Measurements from ENCODE around the gene SLC44A3. TPM values are rescaled to one million over a fixed set of nuclear protein-coding genes. Genes with fewer than 3 reads are reported as not detected.

The SLC44A3 gene
- polyA plus RNA-seq, 1 donor, result 70.5 TPM

- DNase-seq, result no peak
- Histone ChIP-seq H3K27me3 (ENCODE audit: control insufficient read depth, insufficient read depth, low read length) (no peaks in the 10 kb centered on the region), H3K36me3 (ENCODE audit: control insufficient read depth, insufficient read depth, low read length) (peaks cover 26% of the 10 kb centered on the region), H3K9me3 (ENCODE audit: control insufficient read depth, low read depth, low read length) (no peaks in the 10 kb centered on the region), H3K4me1 (ENCODE audit: control insufficient read depth, insufficient read depth, low read length) (no peaks in the 10 kb centered on the region), H3K27ac (ENCODE audit: low read length) (peak overlapping the region; percentile 8), H3K4me3 (ENCODE audit: low read length) (no peak overlapping the region)
- 67% methylated on average over 3 of the region's 6 CpGs for WGBS (ENCODE audit: insufficient coverage, low lambda C conversion rate)
Observed at GRCh38 chr1:94884106-94884505, 63.9 kb downstream of the SLC44A3 start.

GRCh38 chr1:94884507-94884906 lies 64.3 kb downstream of the SLC44A3 start:
- Histone ChIP-seq H3K27ac (ENCODE audit: low read length) (peak overlapping the region; percentile 8), H3K9me3 (ENCODE audit: control insufficient read depth, low read depth, low read length) (no peaks in the 10 kb centered on the region), H3K4me1 (ENCODE audit: control insufficient read depth, insufficient read depth, low read length) (no peaks in the 10 kb centered on the region), H3K36me3 (ENCODE audit: control insufficient read depth, insufficient read depth, low read length) (peaks cover 26% of the 10 kb centered on the region), H3K27me3 (ENCODE audit: control insufficient read depth, insufficient read depth, low read length) (no peaks in the 10 kb centered on the region), H3K4me3 (ENCODE audit: low read length) (no peak overlapping the region)
- no CpG with 5 or more reads among the region's 6 CpGs for WGBS (ENCODE audit: insufficient coverage, low lambda C conversion rate)
- no peak for DNase-seq

GRCh38 chr1:94886361-94886760 lies 66.2 kb downstream of the SLC44A3 start:
- no peaks in the 10 kb centered on the region for H3K4me1 ChIP-seq (ENCODE audit: control insufficient read depth, insufficient read depth, low read length)
- H3K27me3 ChIP-seq (ENCODE audit: control insufficient read depth, insufficient read depth, low read length), result no peaks in the 10 kb centered on the region
- no peaks in the 10 kb centered on the region for H3K9me3 ChIP-seq (ENCODE audit: control insufficient read depth, low read depth, low read length)
- H3K27ac ChIP-seq (ENCODE audit: low read length), result no peak overlapping the region
- no CpG with 5 or more reads among the region's 5 CpGs for WGBS (ENCODE audit: insufficient coverage, low lambda C conversion rate)
- H3K36me3 ChIP-seq (ENCODE audit: control insufficient read depth, insufficient read depth, low read length), result peaks cover 25% of the 10 kb centered on the region
- DNase-seq, result no peak
- H3K4me3 ChIP-seq (ENCODE audit: low read length), result no peak overlapping the region

DNA sequence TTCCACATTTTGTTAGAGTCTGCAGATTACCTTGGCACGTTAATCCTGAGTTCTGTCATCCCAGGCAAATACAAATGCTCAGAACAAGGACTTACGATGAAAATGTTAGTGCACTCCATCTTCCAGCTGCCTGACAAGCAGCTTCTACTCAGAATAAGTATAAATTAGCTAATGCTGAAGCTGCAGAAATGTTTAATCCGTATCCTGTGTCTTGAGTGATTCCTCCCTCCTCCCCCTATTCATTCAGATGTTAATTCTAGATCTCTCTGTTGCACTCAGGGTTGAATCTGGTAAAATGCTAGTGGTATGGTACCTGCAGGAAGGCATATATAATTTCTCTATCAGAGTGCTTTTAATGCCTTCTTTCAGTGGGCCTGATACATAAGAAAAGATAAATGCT lies 66.9 kb downstream of the SLC44A3 start:
- H3K4me1 ChIP-seq (ENCODE audit: control insufficient read depth, insufficient read depth, low read length), result no peaks in the 10 kb centered on the region
- no peaks in the 10 kb centered on the region for H3K27me3 ChIP-seq (ENCODE audit: control insufficient read depth, insufficient read depth, low read length)
- H3K27ac ChIP-seq (ENCODE audit: low read length), result no peak overlapping the region
- WGBS (ENCODE audit: insufficient coverage, low lambda C conversion rate), result 100% methylated on average over 2 of the region's 3 CpGs
- H3K9me3 ChIP-seq (ENCODE audit: control insufficient read depth, low read depth, low read length), result no peaks in the 10 kb centered on the region
- H3K4me3 ChIP-seq (ENCODE audit: low read length), result no peak overlapping the region
- DNase-seq, result no peak
- peaks cover 23% of the 10 kb centered on the region for H3K36me3 ChIP-seq (ENCODE audit: control insufficient read depth, insufficient read depth, low read length)

- Histone ChIP-seq H3K4me3 (ENCODE audit: low read length) (no peak overlapping the region), H3K36me3 (ENCODE audit: control insufficient read depth, insufficient read depth, low read length) (peaks cover 24% of the 10 kb centered on the region), H3K27me3 (ENCODE audit: control insufficient read depth, insufficient read depth, low read length) (no peaks in the 10 kb centered on the region), H3K9me3 (ENCODE audit: control insufficient read depth, low read depth, low read length) (no peaks in the 10 kb centered on the region), H3K27ac (ENCODE audit: low read length) (no peak overlapping the region), H3K4me1 (ENCODE audit: control insufficient read depth, insufficient read depth, low read length) (no peaks in the 10 kb centered on the region)
- WGBS (ENCODE audit: insufficient coverage, low lambda C conversion rate), result 100% methylated on average over 1 of the region's 4 CpGs
- no peak for DNase-seq
Observed at GRCh38 chr1:94887603-94888171, 67.5 kb downstream of the SLC44A3 start.

DNA sequence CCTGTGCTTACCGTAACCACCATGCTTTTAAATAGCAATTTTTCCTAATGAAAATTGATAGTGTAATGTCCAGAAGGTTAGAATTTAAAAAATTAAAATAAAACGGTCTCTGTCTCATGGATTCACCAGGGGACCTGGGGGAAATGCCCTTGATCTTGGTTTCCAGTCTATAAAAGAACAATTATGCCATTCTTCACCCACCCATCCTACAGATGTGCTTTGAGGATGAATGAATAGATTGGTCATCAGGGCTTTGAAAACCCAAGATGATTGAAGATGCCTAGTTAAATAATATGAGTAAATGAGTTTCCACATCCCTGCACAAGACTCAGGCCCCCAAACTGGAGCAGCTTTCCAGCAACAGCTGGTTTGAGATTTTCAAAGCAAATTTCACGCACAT lies 68.0 kb downstream of the SLC44A3 start:
- Histone ChIP-seq H3K27me3 (ENCODE audit: control insufficient read depth, insufficient read depth, low read length) (no peaks in the 10 kb centered on the region), H3K27ac (ENCODE audit: low read length) (no peak overlapping the region), H3K9me3 (ENCODE audit: control insufficient read depth, low read depth, low read length) (no peaks in the 10 kb centered on the region), H3K4me1 (ENCODE audit: control insufficient read depth, insufficient read depth, low read length) (no peaks in the 10 kb centered on the region), H3K4me3 (ENCODE audit: low read length) (no peak overlapping the region), H3K36me3 (ENCODE audit: control insufficient read depth, insufficient read depth, low read length) (peaks cover 29% of the 10 kb centered on the region)
- WGBS (ENCODE audit: insufficient coverage, low lambda C conversion rate), result 93% methylated on average over 3 of the region's 3 CpGs
- DNase-seq, result no peak

- no peaks in the 10 kb centered on the region for H3K9me3 ChIP-seq (ENCODE audit: control insufficient read depth, low read depth, low read length)
- no peaks in the 10 kb centered on the region for H3K4me1 ChIP-seq (ENCODE audit: control insufficient read depth, insufficient read depth, low read length)
- peaks cover 33% of the 10 kb centered on the region for H3K36me3 ChIP-seq (ENCODE audit: control insufficient read depth, insufficient read depth, low read length)
- H3K27ac ChIP-seq (ENCODE audit: low read length), result no peak overlapping the region
- WGBS (ENCODE audit: insufficient coverage, low lambda C conversion rate), result no CpG with 5 or more reads among the region's 4 CpGs
- peak in 1 of 2 donors; percentile 14 for DNase-seq
- H3K4me3 ChIP-seq (ENCODE audit: low read length), result no peak overlapping the region
- H3K27me3 ChIP-seq (ENCODE audit: control insufficient read depth, insufficient read depth, low read length), result no peaks in the 10 kb centered on the region
Observed at GRCh38 chr1:94892604-94893254, 72.6 kb downstream of the SLC44A3 start.

DNA sequence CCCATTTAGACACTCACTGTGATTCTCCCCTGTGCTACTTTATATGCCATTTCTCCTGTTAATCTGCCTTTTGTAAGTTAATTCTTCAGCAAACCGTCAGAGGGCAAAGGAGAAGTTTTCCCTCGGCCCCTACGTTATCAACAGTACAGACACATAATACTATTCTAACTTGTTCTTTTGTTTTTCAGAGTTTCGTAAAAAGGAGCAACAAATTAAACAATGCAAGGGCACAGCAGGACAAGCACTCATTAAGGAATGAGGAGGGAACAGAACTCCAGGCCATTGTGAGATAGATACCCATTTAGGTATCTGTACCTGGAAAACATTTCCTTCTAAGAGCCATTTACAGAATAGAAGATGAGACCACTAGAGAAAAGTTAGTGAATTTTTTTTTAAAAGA lies 74.5 kb downstream of the SLC44A3 start:
- no peak overlapping the region for H3K4me3 ChIP-seq (ENCODE audit: low read length)
- no peaks in the 10 kb centered on the region for H3K27me3 ChIP-seq (ENCODE audit: control insufficient read depth, insufficient read depth, low read length)
- peaks cover 37% of the 10 kb centered on the region for H3K36me3 ChIP-seq (ENCODE audit: control insufficient read depth, insufficient read depth, low read length)
- DNase-seq, result no peak
- H3K27ac ChIP-seq (ENCODE audit: low read length), result no peak overlapping the region
- H3K4me1 ChIP-seq (ENCODE audit: control insufficient read depth, insufficient read depth, low read length), result no peaks in the 10 kb centered on the region
- no peaks in the 10 kb centered on the region for H3K9me3 ChIP-seq (ENCODE audit: control insufficient read depth, low read depth, low read length)
- WGBS (ENCODE audit: insufficient coverage, low lambda C conversion rate), result 37% methylated on average over 3 of the region's 4 CpGs

- no peaks in the 10 kb centered on the region for H3K9me3 ChIP-seq (ENCODE audit: control insufficient read depth, low read depth, low read length)
- no peaks in the 10 kb centered on the region for H3K4me1 ChIP-seq (ENCODE audit: control insufficient read depth, insufficient read depth, low read length)
- H3K36me3 ChIP-seq (ENCODE audit: control insufficient read depth, insufficient read depth, low read length), result peaks cover 36% of the 10 kb centered on the region
- WGBS (ENCODE audit: insufficient coverage, low lambda C conversion rate), result no CpG with 5 or more reads among the region's 1 CpG
- H3K27ac ChIP-seq (ENCODE audit: low read length), result no peak overlapping the region
- H3K4me3 ChIP-seq (ENCODE audit: low read length), result no peak overlapping the region
- DNase-seq, result no peak
- H3K27me3 ChIP-seq (ENCODE audit: control insufficient read depth, insufficient read depth, low read length), result no peaks in the 10 kb centered on the region
Observed at GRCh38 chr1:94895518-94895917, 75.4 kb downstream of the SLC44A3 start.

DNA sequence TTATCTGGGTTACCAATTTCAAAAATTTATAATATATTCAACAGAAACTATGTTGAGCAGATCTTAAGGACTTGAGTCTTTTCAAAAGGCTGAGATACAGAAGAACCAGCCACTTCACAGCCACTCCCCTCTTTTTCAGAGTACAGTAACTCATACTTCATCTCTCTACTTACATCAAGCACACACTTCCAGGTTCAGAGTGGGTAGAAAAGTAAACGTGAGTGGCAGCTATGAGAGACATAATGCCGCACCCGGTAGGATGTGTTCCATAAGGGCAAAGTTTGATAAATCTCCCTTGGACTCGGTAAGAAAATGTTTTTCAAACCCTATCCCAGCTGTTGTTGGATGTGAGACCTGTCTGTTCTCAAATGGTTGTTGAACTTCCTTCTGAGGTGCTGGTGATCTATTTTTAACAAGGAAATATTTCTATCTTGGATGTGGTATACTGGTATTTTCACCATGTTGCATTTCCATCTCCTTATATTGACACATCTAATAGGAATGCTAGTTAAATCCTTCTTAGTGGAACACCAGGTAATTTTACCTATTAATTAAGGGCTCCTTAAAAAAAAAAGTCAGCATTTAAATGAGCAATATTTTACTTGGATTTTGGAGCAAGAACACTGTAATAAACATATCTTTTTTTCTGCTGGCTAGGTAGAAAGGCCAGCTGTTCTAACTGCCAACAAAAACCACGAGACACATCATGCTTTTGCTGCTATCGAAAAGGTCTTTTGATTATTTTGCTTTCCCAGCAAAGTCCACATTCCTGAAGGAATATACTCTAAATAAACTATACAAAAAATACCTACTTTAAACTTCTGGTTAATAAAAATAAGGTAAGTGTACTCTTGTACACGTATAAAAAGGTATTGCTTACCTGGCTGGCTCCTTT lies 78.6 kb downstream of the SLC44A3 start:
- Histone ChIP-seq H3K27ac (ENCODE audit: low read length) (no peak overlapping the region), H3K9me3 (ENCODE audit: control insufficient read depth, low read depth, low read length) (no peaks in the 10 kb centered on the region), H3K4me3 (ENCODE audit: low read length) (no peak overlapping the region), H3K4me1 (ENCODE audit: control insufficient read depth, insufficient read depth, low read length) (no peaks in the 10 kb centered on the region), H3K36me3 (ENCODE audit: control insufficient read depth, insufficient read depth, low read length) (peaks cover 30% of the 10 kb centered on the region), H3K27me3 (ENCODE audit: control insufficient read depth, insufficient read depth, low read length) (no peaks in the 10 kb centered on the region)
- no peak for DNase-seq
- WGBS (ENCODE audit: insufficient coverage, low lambda C conversion rate), result 67% methylated on average over 1 of the region's 7 CpGs
